PC-9 (cell line): ENCODE results near the gene LETM1. TPM values are rescaled to one million over a fixed set of nuclear protein-coding genes. Genes with fewer than 3 reads are reported as not detected.

ENCODE experiments used
- BruUV-seq: library from RNA; stranded (reverse); fragments of 400-500 nt; replicated peaks from 2 replicates; lab custom pipeline; 2021; lab: Mats Ljungman, UMichigan
- CTCF ChIA-PET: fragments of 300-600 bp; sonication (Branson Sonifier 250); formaldehyde crosslinking; loops from one replicate; lab custom pipeline; 2022; ENCODE audit warnings: antibody characterized with exemption; lab: Charles Lee
- POLR2A ChIA-PET: fragments of 300-600 bp; sonication (Branson Sonifier 250); formaldehyde crosslinking; loops from one replicate; lab custom pipeline; 2022; ENCODE audit warnings: antibody characterized with exemption; ENCODE audit not compliant: unreplicated experiment; lab: Charles Lee
- DNase-seq, 2 experiments: peaks; one replicate each; pipeline versions ENCODE4 v3.0.0 to v3.0.0-alpha.2; 2015 to 2022; ENCODE audit warnings: mixed read lengths in 1 of 2
- H2AFZ ChIP-seq: fragments of 200-600 bp; sonication (generic); 2 replicates; pipeline ENCODE4 v1.8.1; 2017; ENCODE audit warnings: antibody characterized with exemption
- H3F3A ChIP-seq: fragments of 200-600 bp; sonication (generic); 2 replicates; pipeline ENCODE4 v1.8.1; 2017; ENCODE audit warnings: antibody characterized with exemption, mild to moderate bottlenecking, low read depth; ENCODE audit not compliant: insufficient read depth
- H3K27ac ChIP-seq: fragments of 200-600 bp; sonication (generic); 2 replicates; pipeline ENCODE4 v1.6.1; 2016; ENCODE audit warnings: mixed run types
- H3K27me3 ChIP-seq: fragments of 200-600 bp; sonication (generic); 2 replicates; pipeline ENCODE4 v1.6.1; 2016; ENCODE audit warnings: low read depth, mixed run types; ENCODE audit not compliant: insufficient read depth
- H3K36me3 ChIP-seq: fragments of 200-600 bp; sonication (generic); 2 replicates; pipeline ENCODE4 v1.6.1; 2016; ENCODE audit warnings: low read depth, mixed run types
- H3K4me1 ChIP-seq: fragments of 200-600 bp; sonication (generic); replicated peaks from 2 replicates; pipeline ENCODE4 v1.6.1; 2016; ENCODE audit warnings: mixed run types; ENCODE audit not compliant: insufficient read depth
- H3K4me2 ChIP-seq: fragments of 200-600 bp; sonication (generic); 2 replicates; pipeline ENCODE4 v1.6.1; 2017; ENCODE audit warnings: mixed run types
- H3K4me3 ChIP-seq: fragments of 200-600 bp; sonication (generic); 2 replicates; pipeline ENCODE4 v1.6.1; 2016; ENCODE audit warnings: mixed run types
- H3K79me2 ChIP-seq: fragments of 200-600 bp; sonication (generic); 2 replicates; pipeline ENCODE4 v1.6.1; 2017; ENCODE audit warnings: low read depth, mixed run types
- H3K9me2 ChIP-seq: fragments of 200-600 bp; sonication (generic); 2 replicates; pipeline ENCODE4 v1.8.1; 2017; ENCODE audit warnings: mild to moderate bottlenecking; ENCODE audit not compliant: insufficient read depth
- H3K9me3 ChIP-seq: fragments of 200-600 bp; sonication (generic); 2 replicates; pipeline ENCODE4 v1.8.1; 2016; ENCODE audit warnings: low read depth; ENCODE audit not compliant: insufficient read depth
- H4K20me1 ChIP-seq: fragments of 200-600 bp; sonication (generic); 2 replicates; pipeline ENCODE4 v1.8.1; 2017; ENCODE audit not compliant: insufficient read depth
- EZH2 ChIP-seq: fragments of 200-600 bp; sonication (generic); IDR thresholded peaks from 2 replicates; pipeline ENCODE4 v1.8.0; 2017; ENCODE audit warnings: antibody characterized with exemption, low read depth
- intact Hi-C: fragments of 100-400 bp; cut with micrococcal nuclease; formaldehyde crosslinking; loops from one replicate; pipeline ENCODE4 v1.10.0; 2022; ENCODE audit not compliant: unreplicated experiment
- total RNA-seq: library from RNA; stranded (reverse); gene quantifications from 2 replicates; pipeline ENCODE4 v1.2.3, GENCODE V29; 2021
- TF ChIP-seq, protein P1 (sequence below): fragments of 200-600 bp; sonication (generic); conservative IDR thresholded peaks from 2 replicates; pipeline ENCODE4 v1.6.1; 2017; ENCODE audit warnings: mixed run types, antibody characterized with exemption, mild to moderate bottlenecking, moderate library complexity

LETM1 gene
- total RNA-seq, 1 experiment from 2014 or later: 44.5 TPM

DNA sequence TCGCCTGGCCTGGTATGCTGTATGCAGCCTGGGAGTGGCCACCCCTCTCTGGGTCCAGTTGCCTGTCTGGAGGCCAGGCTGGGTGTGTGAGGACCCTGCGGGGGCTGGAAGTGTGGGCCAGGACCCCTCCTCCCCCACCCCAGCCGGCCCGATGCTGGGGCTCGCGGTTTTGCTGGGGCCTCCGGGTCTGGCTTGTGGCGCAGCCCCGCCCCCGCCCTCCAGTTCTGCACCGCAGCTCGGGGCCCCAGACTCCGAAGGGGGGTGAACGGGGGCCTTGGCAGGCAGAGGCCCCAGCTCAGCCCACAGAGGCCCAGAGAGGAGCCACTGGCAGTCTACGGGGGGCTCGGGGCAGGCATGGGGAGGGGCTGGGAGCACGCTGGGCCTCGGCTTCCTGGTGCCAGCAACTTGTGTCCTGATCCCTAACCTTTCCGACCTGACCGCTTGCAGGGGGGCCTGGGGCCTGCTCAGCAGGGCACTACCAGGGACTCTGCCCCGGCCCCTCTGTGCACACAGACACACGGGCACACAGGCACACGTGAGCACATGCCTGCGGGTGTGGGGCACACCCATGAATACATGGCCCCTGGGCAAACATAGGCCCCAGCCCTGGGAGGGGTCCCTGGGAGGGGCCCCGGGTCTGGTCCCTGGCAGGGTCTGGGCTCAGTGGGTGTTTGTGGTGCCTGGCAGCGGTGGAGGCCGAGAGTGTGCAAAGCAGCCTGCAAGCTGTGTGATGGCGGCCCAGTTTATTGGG, 84.2 kb downstream of the LETM1 start:
- Histone ChIP-seq H3K36me3 (no peaks in the 10 kb centered on the region), H3K4me1 (peaks cover 28% of the 10 kb centered on the region), H4K20me1 (no peaks in the 10 kb centered on the region), H3K4me2 (no peak overlapping the region), H3K27ac (no peak overlapping the region), H3K9me3 (no peaks in the 10 kb centered on the region), H3K27me3 (no peaks in the 10 kb centered on the region), H3K4me3 (no peak overlapping the region), H3K9me2 (no peaks in the 10 kb centered on the region), H3K79me2 (no peaks in the 10 kb centered on the region), H3F3A (peaks cover 13% of the 10 kb centered on the region; the same call in 1 of the 2 replicates), H2AFZ (no peak overlapping the region)
- BruUV-seq: no TSS peak
- ChIA-PET POLR2A (no interaction called here), CTCF (no interaction called here)
- intact Hi-C loops: no loop called here
- TF ChIP-seq, protein P1, sequence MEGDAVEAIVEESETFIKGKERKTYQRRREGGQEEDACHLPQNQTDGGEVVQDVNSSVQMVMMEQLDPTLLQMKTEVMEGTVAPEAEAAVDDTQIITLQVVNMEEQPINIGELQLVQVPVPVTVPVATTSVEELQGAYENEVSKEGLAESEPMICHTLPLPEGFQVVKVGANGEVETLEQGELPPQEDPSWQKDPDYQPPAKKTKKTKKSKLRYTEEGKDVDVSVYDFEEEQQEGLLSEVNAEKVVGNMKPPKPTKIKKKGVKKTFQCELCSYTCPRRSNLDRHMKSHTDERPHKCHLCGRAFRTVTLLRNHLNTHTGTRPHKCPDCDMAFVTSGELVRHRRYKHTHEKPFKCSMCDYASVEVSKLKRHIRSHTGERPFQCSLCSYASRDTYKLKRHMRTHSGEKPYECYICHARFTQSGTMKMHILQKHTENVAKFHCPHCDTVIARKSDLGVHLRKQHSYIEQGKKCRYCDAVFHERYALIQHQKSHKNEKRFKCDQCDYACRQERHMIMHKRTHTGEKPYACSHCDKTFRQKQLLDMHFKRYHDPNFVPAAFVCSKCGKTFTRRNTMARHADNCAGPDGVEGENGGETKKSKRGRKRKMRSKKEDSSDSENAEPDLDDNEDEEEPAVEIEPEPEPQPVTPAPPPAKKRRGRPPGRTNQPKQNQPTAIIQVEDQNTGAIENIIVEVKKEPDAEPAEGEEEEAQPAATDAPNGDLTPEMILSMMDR: no peak
- TF ChIP-seq EZH2: no peak
- DNase-seq: no peak

DNA sequence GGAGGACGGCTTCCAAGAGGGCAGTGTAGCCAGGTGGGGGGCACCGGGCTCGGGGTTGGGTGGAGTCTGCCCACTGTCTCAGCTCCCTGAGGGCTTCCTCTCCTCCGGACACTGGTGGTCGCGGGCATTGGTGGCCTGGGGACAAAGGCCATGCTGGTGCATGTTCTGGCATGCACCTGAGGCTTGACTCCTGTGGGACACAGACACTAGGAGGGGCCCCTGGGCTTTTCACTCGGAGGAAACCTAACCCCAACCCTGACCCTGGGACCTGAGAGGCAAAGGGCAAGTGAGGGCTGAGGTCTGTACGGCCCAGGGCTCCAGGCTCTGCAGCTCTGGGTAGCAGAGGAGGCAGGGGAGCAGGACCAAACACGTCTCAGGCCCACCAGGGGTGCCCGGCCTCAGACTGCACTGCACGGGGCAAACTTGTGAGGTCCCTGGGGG, 85.1 kb downstream of the LETM1 start:
- H3F3A ChIP-seq: peaks cover 5% of the 10 kb centered on the region; the same call in 1 of the 2 replicates
- ChIA-PET CTCF (no interaction called here), POLR2A (no interaction called here)
- no peaks in the 10 kb centered on the region for H3K27me3 ChIP-seq
- H3K4me2 ChIP-seq: no peak overlapping the region
- no peak overlapping the region for H3K4me3 ChIP-seq
- BruUV-seq: no TSS peak
- H3K9me2 ChIP-seq: no peaks in the 10 kb centered on the region
- H3K4me1 ChIP-seq: peaks cover 28% of the 10 kb centered on the region
- intact Hi-C loops: no loop called here
- TF ChIP-seq, protein P1: no peak
- no peak for TF ChIP-seq EZH2
- no peak for DNase-seq
- H3K79me2 ChIP-seq: no peaks in the 10 kb centered on the region
- H3K9me3 ChIP-seq: no peaks in the 10 kb centered on the region
- no peaks in the 10 kb centered on the region for H4K20me1 ChIP-seq
- H3K27ac ChIP-seq: no peak overlapping the region
- H3K36me3 ChIP-seq: no peaks in the 10 kb centered on the region
- no peak overlapping the region for H2AFZ ChIP-seq

DNA sequence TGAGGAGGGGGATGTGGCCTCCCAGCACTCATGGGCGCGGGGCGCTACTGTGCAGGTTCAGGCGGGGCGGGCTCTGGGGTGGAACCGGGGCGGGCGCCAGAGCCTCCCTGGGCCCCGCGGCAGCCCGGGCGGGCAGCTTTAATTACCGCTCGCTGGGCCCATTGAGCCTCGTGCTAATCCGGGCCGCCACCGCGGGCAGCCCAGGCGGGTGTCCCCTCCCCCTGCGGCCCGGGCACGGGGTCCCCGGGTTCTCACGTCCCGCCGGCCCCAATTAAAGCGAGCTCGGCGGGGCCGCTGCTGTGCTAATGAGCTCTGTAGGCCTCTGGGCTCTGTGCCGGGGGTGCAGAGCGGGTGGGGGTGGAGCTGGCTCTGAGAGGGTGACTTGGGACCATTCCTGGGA, 85.7 kb downstream of the LETM1 start:
- TF ChIP-seq, protein P1: no peak
- no peak for TF ChIP-seq EZH2

More for the DNA sequence above, 85.7 kb downstream of the LETM1 start:
- intact Hi-C loops: no loop called here
- Histone ChIP-seq H3K27ac (no peak overlapping the region), H3K79me2 (no peaks in the 10 kb centered on the region), H3K9me2 (no peaks in the 10 kb centered on the region), H3K4me2 (no peak overlapping the region), H3K27me3 (no peaks in the 10 kb centered on the region), H3K9me3 (no peaks in the 10 kb centered on the region), H2AFZ (no peak overlapping the region), H3F3A (peaks cover 5% of the 10 kb centered on the region; the same call in 1 of the 2 replicates), H3K4me1 (peaks cover 30% of the 10 kb centered on the region), H3K4me3 (no peak overlapping the region), H3K36me3 (no peaks in the 10 kb centered on the region), H4K20me1 (no peaks in the 10 kb centered on the region)
- CTCF ChIA-PET: no interaction called here
- BruUV-seq: no TSS peak
- POLR2A ChIA-PET: no interaction called here
- DNase-seq: no peak
